H9 (cell line): ENCODE results near the gene CDKAL1. TPM values are rescaled to one million over a fixed set of nuclear protein-coding genes. Genes with fewer than 3 reads are reported as not detected.

ENCODE experiments used
- DNase-seq: peaks from one replicate; pipeline ENCODE4 v3.0.0-alpha.2; 2017
- H2AFZ ChIP-seq: one replicate; pipeline ENCODE4 v1.6.1; 2013; ENCODE audit warnings: mild to moderate bottlenecking, low read length, control low read depth, moderate library complexity
- H2AK5ac ChIP-seq: 2 replicates; pipeline ENCODE4 v1.6.1; 2013; ENCODE audit warnings: low read length, control low read depth, mixed read lengths; ENCODE audit not compliant: insufficient read length
- H2BK120ac ChIP-seq: one replicate; pipeline ENCODE4 v1.6.1; 2013; ENCODE audit warnings: low read depth, mild to moderate bottlenecking, low read length, control low read depth, inconsistent platforms; ENCODE audit not compliant: poor library complexity, severe bottlenecking
- H2BK12ac ChIP-seq: 2 replicates; pipeline ENCODE4 v1.6.1; 2013; ENCODE audit warnings: low read length, control low read depth, mixed read lengths, low read depth; ENCODE audit not compliant: insufficient read length
- H2BK15ac ChIP-seq: 2 replicates; pipeline ENCODE4 v1.6.1; 2013; ENCODE audit warnings: low read depth, low read length, control low read depth
- H2BK20ac ChIP-seq: one replicate; pipeline ENCODE4 v1.6.1; 2013; ENCODE audit warnings: low read depth, mild to moderate bottlenecking, low read length, control low read depth, inconsistent platforms; ENCODE audit not compliant: poor library complexity, severe bottlenecking
- H2BK5ac ChIP-seq: 2 replicates; pipeline ENCODE4 v1.6.1; 2013; ENCODE audit warnings: low read length, control low read depth, mixed read lengths; ENCODE audit not compliant: insufficient read length
- H3K14ac ChIP-seq: 2 replicates; pipeline ENCODE4 v1.6.1; 2013; ENCODE audit warnings: low read length, control low read depth; ENCODE audit not compliant: insufficient read depth
- H3K18ac ChIP-seq: 2 replicates; pipeline ENCODE4 v1.6.1; 2013; ENCODE audit warnings: low read depth, mild to moderate bottlenecking, mixed read lengths, low read length, control low read depth; ENCODE audit not compliant: insufficient read length
- H3K23ac ChIP-seq: 2 replicates; pipeline ENCODE4 v1.6.1; 2013; ENCODE audit warnings: low read length, control low read depth, mixed read lengths, low read depth; ENCODE audit not compliant: insufficient read length
- H3K23me2 ChIP-seq: 2 replicates; pipeline ENCODE4 v1.6.1; 2013; ENCODE audit warnings: low read depth, mild to moderate bottlenecking, mixed read lengths, low read length, control low read depth; ENCODE audit not compliant: insufficient read length, poor library complexity, severe bottlenecking
- H3K27ac ChIP-seq: 2 replicates; pipeline ENCODE4 v1.5.1; 2013; ENCODE audit warnings: low read length, control low read depth, mixed read lengths, low read depth; ENCODE audit not compliant: insufficient read length
- H3K27me3 ChIP-seq: 2 replicates; pipeline ENCODE4 v1.6.1; 2013; ENCODE audit warnings: low read length, control low read depth, inconsistent platforms; ENCODE audit not compliant: insufficient read depth
- H3K4ac ChIP-seq: 2 replicates; pipeline ENCODE4 v1.6.1; 2013; ENCODE audit warnings: low read depth, mild to moderate bottlenecking, control low read depth, inconsistent platforms, low read length, moderate library complexity
- H3K4me1 ChIP-seq: 2 replicates; pipeline ENCODE4 v1.6.1; 2013; ENCODE audit warnings: low read length, control low read depth, inconsistent platforms; ENCODE audit not compliant: insufficient read depth
- H3K4me2 ChIP-seq: 2 replicates; pipeline ENCODE4 v1.6.1; 2013; ENCODE audit warnings: low read length, control low read depth, mixed read lengths; ENCODE audit not compliant: insufficient read length, insufficient read depth
- H3K56ac ChIP-seq: 2 replicates; pipeline ENCODE4 v1.6.1; 2013; ENCODE audit warnings: low read depth, mild to moderate bottlenecking, mixed read lengths, low read length, control low read depth; ENCODE audit not compliant: insufficient read length
- H3K79me1 ChIP-seq: 2 replicates; pipeline ENCODE4 v1.6.1; 2013; ENCODE audit warnings: low read depth, mild to moderate bottlenecking, moderate library complexity, low read length, control low read depth, inconsistent platforms; ENCODE audit not compliant: insufficient read depth, poor library complexity, severe bottlenecking
- H3K79me2 ChIP-seq: 2 replicates; pipeline ENCODE4 v1.6.1; 2013; ENCODE audit warnings: low read length, control low read depth, inconsistent platforms; ENCODE audit not compliant: insufficient read depth
- H3K9ac ChIP-seq: 2 replicates; pipeline ENCODE4 v1.6.1; 2013; ENCODE audit warnings: low read length, control low read depth, mixed read lengths; ENCODE audit not compliant: insufficient read length; ENCODE audit errors: extremely low read depth
- H3K9me3 ChIP-seq: one replicate; pipeline ENCODE4 v1.6.1; 2013; ENCODE audit warnings: low read depth, low read length, inconsistent platforms; ENCODE audit not compliant: control insufficient read depth
- H3T11ph ChIP-seq: one replicate; pipeline ENCODE4 v1.6.1; 2013; ENCODE audit warnings: mild to moderate bottlenecking, low read length, control low read depth, inconsistent platforms
- H4K20me1 ChIP-seq: one replicate; pipeline ENCODE4 v1.6.1; 2013; ENCODE audit not compliant: control insufficient read depth, insufficient read length, insufficient read depth
- H4K5ac ChIP-seq: 2 replicates; pipeline ENCODE4 v1.6.1; 2013; ENCODE audit warnings: low read depth, mild to moderate bottlenecking, mixed read lengths, low read length, control low read depth; ENCODE audit not compliant: insufficient read length
- H4K8ac ChIP-seq: replicated peaks from 2 replicates; pipeline ENCODE4 v1.6.1; 2013; ENCODE audit warnings: low read length, control low read depth, mixed read lengths, low read depth; ENCODE audit not compliant: insufficient read length
- H4K91ac ChIP-seq: 2 replicates; pipeline ENCODE4 v1.6.1; 2013; ENCODE audit warnings: low read depth, mild to moderate bottlenecking, moderate library complexity, mixed read lengths, low read length, control low read depth; ENCODE audit not compliant: insufficient read length
- H3K27ac Mint-ChIP-seq, 3 experiments: 2 replicates in 2 of 3; 3 replicates in 1 of 3; pipeline ENCODE4 v1.8.0; 2020 to 2021; ENCODE audit warnings: mixed read lengths in 3 of 3, mild to moderate bottlenecking in 1 of 3, moderate library complexity in 1 of 3
- H3K27me3 Mint-ChIP-seq: 2 replicates; pipeline ENCODE4 v1.8.0; 2021; ENCODE audit warnings: low read depth, mild to moderate bottlenecking, moderate library complexity, mixed read lengths
- H3K36me3 Mint-ChIP-seq, 3 experiments: 2 replicates in 2 of 3; 3 replicates in 1 of 3; pipeline ENCODE4 v1.8.0; 2020 to 2021; ENCODE audit warnings: low read depth in 3 of 3, mixed read lengths in 3 of 3; ENCODE audit not compliant: insufficient read depth in 1 of 3
- H3K4me1 Mint-ChIP-seq, 2 experiments: 2 replicates each; pipeline ENCODE4 v1.8.0; 2020; ENCODE audit warnings: mixed read lengths in 2 of 2
- H3K4me3 Mint-ChIP-seq, 2 experiments: 2 replicates in 1 of 2; 3 replicates in 1 of 2; pipeline ENCODE4 v1.8.0; 2020 to 2021; ENCODE audit warnings: mild to moderate bottlenecking in 2 of 2, mixed read lengths in 2 of 2, moderate library complexity in 1 of 2
- H3K9me3 Mint-ChIP-seq, 2 experiments: 2 replicates in 1 of 2; 3 replicates in 1 of 2; pipeline ENCODE4 v1.8.0; 2020; ENCODE audit warnings: mild to moderate bottlenecking in 2 of 2, mixed read lengths in 2 of 2, moderate library complexity in 1 of 2
- WGBS: extraction: QIAGEN DNeasy Blood & Tissue Kit; methylation state at CpG from one replicate; pipeline ENCODE4 v1.1.7; 2013; ENCODE audit warnings: missing lambda C conversion rate, low lambda C conversion rate, mixed read lengths; ENCODE audit not compliant: insufficient read length; ENCODE audit errors: extremely low coverage; 5-methylcytosine and 5-hydroxymethylcytosine counted together
- total RNA-seq: library from RNA; stranded (reverse); gene quantifications from 2 replicates; pipeline ENCODE4 v1.2.1, GENCODE V29; 2021
- TF ChIP-seq, protein P1 (sequence below): fragments of 200-600 bp; sonication (generic); conservative IDR thresholded peaks from 3 replicates; pipeline ENCODE4 v1.8.0; 2021; ENCODE audit warnings: antibody characterized with exemption, mild to moderate bottlenecking

Gene CDKAL1
- total RNA-seq, 1 experiment from 2014 or later = 23.0 TPM

- no peak for DNase-seq
These were observed 411.8 kb downstream of the CDKAL1 start for GRCh38 chr6:20946022-20946421.

More at GRCh38 chr6:20946022-20946421, 411.8 kb downstream of the CDKAL1 start:
- Mint-ChIP-seq H3K36me3 (peaks cover 13 to 16% (median 16%) of the 10 kb centered on the region in 3 experiments), H3K4me1 (peaks cover 0 to 5% of the 10 kb centered on the region in 2 experiments; a peak in 1 of 4 replicates), H3K4me3 (no peak overlapping the region), H3K9me3 (peaks cover 16 to 22% of the 10 kb centered on the region in 2 experiments), H3K27me3 (no peaks in the 10 kb centered on the region), H3K27ac (peak overlapping the region in 1 of 3 experiments; percentile 5; a peak in 2 of 7 replicates)
- Histone ChIP-seq H2BK15ac (no peak overlapping the region), H4K5ac (no peak overlapping the region), H3K4ac (no peak overlapping the region), H2AK5ac (no peak overlapping the region), H3K23me2 (no peaks in the 10 kb centered on the region), H3K14ac (no peak overlapping the region), H2BK12ac (no peak overlapping the region), H3K9me3 (no peaks in the 10 kb centered on the region), H3K27me3 (no peaks in the 10 kb centered on the region), H3K4me1 (no peaks in the 10 kb centered on the region), H4K8ac (no peak overlapping the region), H4K91ac (no peak overlapping the region), H3K9ac (no peak overlapping the region), H3K23ac (no peak overlapping the region), H2BK120ac (no peak overlapping the region), H3K27ac (no peak overlapping the region), H3K4me2 (no peak overlapping the region), H3K18ac (no peak overlapping the region), H2AFZ (no peak overlapping the region), H3K79me2 (no peaks in the 10 kb centered on the region), H3K79me1 (no peaks in the 10 kb centered on the region), H3K56ac (no peak overlapping the region), H3T11ph (no peak overlapping the region), H4K20me1 (no peaks in the 10 kb centered on the region), H2BK5ac (no peak overlapping the region), H2BK20ac (no peak overlapping the region)
- TF ChIP-seq, protein P1, sequence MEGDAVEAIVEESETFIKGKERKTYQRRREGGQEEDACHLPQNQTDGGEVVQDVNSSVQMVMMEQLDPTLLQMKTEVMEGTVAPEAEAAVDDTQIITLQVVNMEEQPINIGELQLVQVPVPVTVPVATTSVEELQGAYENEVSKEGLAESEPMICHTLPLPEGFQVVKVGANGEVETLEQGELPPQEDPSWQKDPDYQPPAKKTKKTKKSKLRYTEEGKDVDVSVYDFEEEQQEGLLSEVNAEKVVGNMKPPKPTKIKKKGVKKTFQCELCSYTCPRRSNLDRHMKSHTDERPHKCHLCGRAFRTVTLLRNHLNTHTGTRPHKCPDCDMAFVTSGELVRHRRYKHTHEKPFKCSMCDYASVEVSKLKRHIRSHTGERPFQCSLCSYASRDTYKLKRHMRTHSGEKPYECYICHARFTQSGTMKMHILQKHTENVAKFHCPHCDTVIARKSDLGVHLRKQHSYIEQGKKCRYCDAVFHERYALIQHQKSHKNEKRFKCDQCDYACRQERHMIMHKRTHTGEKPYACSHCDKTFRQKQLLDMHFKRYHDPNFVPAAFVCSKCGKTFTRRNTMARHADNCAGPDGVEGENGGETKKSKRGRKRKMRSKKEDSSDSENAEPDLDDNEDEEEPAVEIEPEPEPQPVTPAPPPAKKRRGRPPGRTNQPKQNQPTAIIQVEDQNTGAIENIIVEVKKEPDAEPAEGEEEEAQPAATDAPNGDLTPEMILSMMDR = peak; percentile 45; the same call in 2 of the 3 replicates
- no CpG with 5 or more reads among the region's 1 CpG for WGBS
